HG02610 (cell line): Measurements from ENCODE around the gene ADCY4.
"Not testable (repeated sequence)": the region's sequence is repeated elsewhere in the genome, so short reads cannot be mapped to it uniquely, and the experiment has no call there.

ENCODE experiments used
- ATAC-seq: cut with Tn5 transposase; IDR thresholded peaks from one replicate; pipeline ENCODE4 v1.9.1; 2021; ENCODE audit warnings: mild to moderate bottlenecking, moderate library complexity; ENCODE audit not compliant: unreplicated experiment

The ADCY4 gene

GRCh38 chr14:24339284-24340151, 4.6 kb upstream of the ADCY4 start, which contains the start of gene RIPK3:
Gene RIPK3 (minus strand): TSS chr14:24339991. CDS start chr14:24339826, 165 bp downstream.
- peak; percentile 87 for ATAC-seq

- no peak for ATAC-seq
Measured at GRCh38 chr14:24338843-24339242, 4.0 kb upstream of the ADCY4 start.

GRCh38 chr14:24337824-24338175, 2.9 kb upstream of the ADCY4 start:
- ATAC-seq = no peak

- no peak for ATAC-seq
Measured at GRCh38 chr14:24337144-24337823, 2.4 kb upstream of the ADCY4 start.

GRCh38 chr14:24335461-24336171, 745 bp upstream of the ADCY4 start:
- no peak for ATAC-seq

GRCh38 chr14:24332268-24332993, 2.4 kb downstream of the ADCY4 start:
- ATAC-seq = peak; percentile 79

GRCh38 chr14:24331731-24332267, 3.1 kb downstream of the ADCY4 start:
- ATAC-seq = no peak

GRCh38 chr14:24330973-24331674, 3.7 kb downstream of the ADCY4 start:
- no peak for ATAC-seq

GRCh38 chr14:24329736-24330135, 5.1 kb downstream of the ADCY4 start:
- ATAC-seq = no peak

- ATAC-seq = no peak
Measured at GRCh38 chr14:24329073-24329663, 5.7 kb downstream of the ADCY4 start.

GRCh38 chr14:24327914-24328313, 7.0 kb downstream of the ADCY4 start:
- not testable (repeated sequence) for ATAC-seq

GRCh38 chr14:24327303-24327702, 7.6 kb downstream of the ADCY4 start:
- no peak for ATAC-seq

- no peak for ATAC-seq
Measured at GRCh38 chr14:24325963-24326362, 8.9 kb downstream of the ADCY4 start.

GRCh38 chr14:24325041-24325530, 9.8 kb downstream of the ADCY4 start:
- ATAC-seq = no peak

- no peak for ATAC-seq
Measured at GRCh38 chr14:24324024-24324423, 10.8 kb downstream of the ADCY4 start.

GRCh38 chr14:24323341-24323740, 11.5 kb downstream of the ADCY4 start:
- ATAC-seq = no peak

GRCh38 chr14:24322672-24323071, 12.2 kb downstream of the ADCY4 start:
- ATAC-seq = no peak

GRCh38 chr14:24321212-24321975, 13.5 kb downstream of the ADCY4 start:
- no peak for ATAC-seq
